GM19463 (cell line): ENCODE data around the gene SESN1.

Experiments
- ATAC-seq: cut with Tn5 transposase; IDR thresholded peaks from one replicate; pipeline ENCODE4 v1.9.1; 2021; ENCODE audit warnings: mild to moderate bottlenecking, moderate library complexity; ENCODE audit not compliant: unreplicated experiment

Gene SESN1

GRCh38 chr6:109062216-109062615 is 32.4 kb downstream of the SESN1 start:
- ATAC-seq, result no peak

DNA sequence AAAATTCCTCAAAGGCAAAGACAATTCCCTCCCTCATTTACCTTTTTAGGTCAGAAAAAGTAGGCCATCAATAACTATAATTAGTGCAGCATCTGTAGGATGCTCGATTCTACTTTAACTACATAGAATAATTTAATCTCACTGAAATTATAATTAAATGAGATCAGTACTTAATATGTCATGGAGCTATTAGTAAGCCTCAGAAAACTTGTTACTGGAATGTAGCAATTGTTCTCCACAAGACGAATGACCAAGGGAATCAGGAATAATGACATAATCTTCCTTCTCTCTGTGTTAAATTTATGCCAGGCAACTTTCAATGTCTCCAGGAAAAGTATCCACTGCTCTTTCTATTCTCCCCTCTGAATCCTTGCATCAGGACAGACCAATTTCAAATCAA is 34.1 kb downstream of the SESN1 start:
- ATAC-seq, result no peak

DNA sequence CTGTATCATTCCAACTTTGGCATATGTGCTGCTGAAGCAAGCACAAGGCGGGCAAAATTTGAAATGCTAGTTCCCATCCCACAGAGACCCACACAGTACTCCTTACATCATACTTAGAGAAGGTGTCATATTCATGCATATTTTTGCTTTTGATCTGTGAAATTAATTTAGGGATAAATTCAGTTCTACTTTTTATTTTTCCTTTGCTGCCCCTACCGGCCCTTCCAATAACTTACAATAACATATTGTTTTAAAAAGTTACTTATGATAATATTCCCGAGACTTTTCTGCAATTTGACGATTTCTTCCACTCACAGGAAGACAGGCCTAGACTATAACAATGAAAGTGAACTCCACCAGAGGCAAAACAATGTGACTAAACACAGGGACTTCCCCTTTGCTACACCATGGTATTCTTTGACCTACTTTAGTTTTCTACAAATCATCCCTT is 35.0 kb downstream of the SESN1 start:
- no peak for ATAC-seq

DNA sequence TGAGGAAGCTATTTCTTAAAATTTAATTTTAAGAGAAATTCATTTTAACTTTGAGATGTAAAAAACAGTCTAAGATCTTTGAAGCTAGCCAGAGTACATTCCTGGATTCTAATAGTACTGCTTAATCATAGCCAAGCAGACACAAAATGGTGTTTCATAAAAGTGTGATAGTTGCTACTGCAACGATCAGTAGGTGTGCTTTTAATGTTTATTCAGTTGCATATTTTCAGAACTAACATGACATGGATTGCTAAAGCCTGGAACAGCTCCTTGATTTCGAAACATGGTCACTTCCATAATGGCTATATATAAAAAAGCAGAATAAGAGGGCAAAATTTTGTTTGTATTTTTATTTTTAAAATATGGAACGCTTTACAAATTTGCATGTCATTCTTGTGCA is 35.5 kb downstream of the SESN1 start:
- ATAC-seq, result no peak

DNA sequence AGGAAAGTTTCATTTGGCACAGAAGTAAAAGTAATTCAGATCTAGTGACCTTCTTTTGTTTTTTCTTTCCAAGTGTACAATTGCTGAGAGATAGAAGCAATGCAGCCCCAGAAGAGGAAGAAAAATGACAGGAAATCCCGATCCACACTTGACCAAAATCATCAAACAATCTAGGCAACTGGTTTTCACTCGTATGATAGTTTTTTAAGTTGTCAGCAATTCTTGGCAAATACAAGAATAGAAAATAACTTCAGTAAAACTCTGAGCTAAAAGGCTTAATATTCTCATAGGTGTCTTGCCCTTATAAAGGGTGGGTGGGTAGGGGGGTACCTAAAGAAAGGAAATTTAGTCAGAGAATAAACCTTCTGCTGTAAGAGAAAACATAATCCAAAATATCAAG is 36.0 kb downstream of the SESN1 start:
- no peak for ATAC-seq

DNA sequence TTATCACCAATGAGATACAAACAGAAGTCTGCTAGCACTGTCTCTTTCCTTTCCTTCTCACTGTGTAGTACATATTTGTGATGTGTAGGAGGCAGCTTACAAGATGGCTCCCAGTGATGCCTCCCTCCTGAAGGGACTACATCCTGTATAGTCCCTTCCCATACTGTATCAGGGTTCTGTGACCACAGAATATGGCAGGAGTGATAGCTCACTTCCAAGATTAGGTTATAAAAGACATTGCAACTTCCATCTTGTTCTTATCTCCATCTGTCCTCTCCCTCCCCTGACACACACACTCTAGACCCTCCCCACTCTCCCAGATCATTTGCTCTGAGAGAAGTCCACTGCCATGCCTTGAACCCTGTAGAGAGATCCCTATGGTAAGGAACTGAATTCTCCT is 38.0 kb downstream of the SESN1 start:
- ATAC-seq, result no peak

GRCh38 chr6:109055771-109056235 is 38.8 kb downstream of the SESN1 start:
- no peak for ATAC-seq

GRCh38 chr6:109053336-109053735 is 41.3 kb downstream of the SESN1 start:
- ATAC-seq, result no peak

GRCh38 chr6:109052852-109053251 is 41.8 kb downstream of the SESN1 start:
- ATAC-seq, result no peak

DNA sequence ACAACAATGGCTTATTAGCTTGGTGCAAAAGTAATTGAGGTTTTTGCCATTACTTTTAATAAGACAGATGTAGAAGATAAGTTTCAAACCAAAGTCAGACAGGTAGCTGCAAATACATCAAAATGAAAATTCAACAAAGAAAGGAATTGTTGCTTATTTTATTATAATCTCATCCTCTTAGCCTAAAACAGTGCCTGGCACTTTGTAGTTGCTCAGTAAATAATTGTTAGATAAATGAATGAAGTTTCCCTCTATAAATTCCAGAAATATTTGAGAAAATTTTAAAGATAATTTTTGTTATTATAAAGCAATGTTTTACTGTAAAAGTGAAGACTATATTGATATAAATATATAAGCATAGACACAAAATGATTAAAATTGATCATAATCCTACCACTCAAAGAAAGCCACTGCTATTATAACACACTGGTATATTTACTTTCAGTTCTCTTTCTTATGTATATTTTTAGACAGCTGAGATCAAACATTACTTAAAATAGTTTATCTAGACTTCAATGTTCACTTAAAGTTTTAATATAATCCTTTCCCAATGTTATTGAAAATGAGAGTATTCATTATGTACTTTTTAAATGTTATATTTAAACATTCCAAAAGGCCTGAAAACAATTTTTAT is 42.5 kb downstream of the SESN1 start:
- no peak for ATAC-seq

- no peak for ATAC-seq
Measured at GRCh38 chr6:109051301-109052017, 43.2 kb downstream of the SESN1 start.

DNA sequence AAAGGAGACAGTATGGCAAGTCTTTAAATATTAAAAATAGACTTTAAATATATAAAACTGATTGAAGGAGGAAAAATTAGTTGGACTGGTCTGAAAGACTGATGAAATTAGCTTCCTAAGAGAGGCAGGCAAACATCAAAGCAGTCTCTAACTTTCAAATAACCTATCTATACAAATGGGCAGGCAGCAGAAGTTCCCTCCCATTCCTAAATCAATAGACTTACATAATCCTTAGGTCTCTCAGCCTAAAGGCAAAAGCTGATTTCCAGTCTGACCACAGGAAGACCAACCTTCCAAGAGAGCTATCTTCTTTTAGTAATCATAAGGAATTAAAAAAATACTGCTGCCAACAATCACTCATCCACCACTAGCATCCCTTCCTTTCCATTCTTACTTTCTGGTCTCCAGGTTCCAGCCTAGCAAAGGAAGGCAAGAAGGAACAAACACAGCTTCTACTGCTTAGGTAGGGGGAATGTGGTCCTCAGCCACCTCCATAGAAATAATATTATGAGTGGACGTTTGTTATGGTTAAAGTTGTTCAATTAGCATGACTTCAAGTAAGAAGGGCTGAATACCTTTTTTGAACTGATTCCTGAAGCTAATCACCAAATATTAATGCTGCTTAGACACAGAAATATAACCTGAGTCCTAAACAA is 44.1 kb downstream of the SESN1 start:
- no peak for ATAC-seq

- no peak for ATAC-seq
Measured at GRCh38 chr6:109050012-109050411, 44.6 kb downstream of the SESN1 start.

GRCh38 chr6:109048670-109049415 is 45.8 kb downstream of the SESN1 start:
- ATAC-seq, result no peak

GRCh38 chr6:109048176-109048575 is 46.5 kb downstream of the SESN1 start:
- ATAC-seq, result no peak

- no peak for ATAC-seq
Measured at GRCh38 chr6:109045493-109045892, 49.2 kb downstream of the SESN1 start.

- no peak for ATAC-seq
Measured at GRCh38 chr6:109039795-109040194, 54.9 kb downstream of the SESN1 start.

- no peak for ATAC-seq
Measured at GRCh38 chr6:109038837-109039398, 55.7 kb downstream of the SESN1 start.

GRCh38 chr6:109036574-109037294 is 57.9 kb downstream of the SESN1 start:
- no peak for ATAC-seq

DNA sequence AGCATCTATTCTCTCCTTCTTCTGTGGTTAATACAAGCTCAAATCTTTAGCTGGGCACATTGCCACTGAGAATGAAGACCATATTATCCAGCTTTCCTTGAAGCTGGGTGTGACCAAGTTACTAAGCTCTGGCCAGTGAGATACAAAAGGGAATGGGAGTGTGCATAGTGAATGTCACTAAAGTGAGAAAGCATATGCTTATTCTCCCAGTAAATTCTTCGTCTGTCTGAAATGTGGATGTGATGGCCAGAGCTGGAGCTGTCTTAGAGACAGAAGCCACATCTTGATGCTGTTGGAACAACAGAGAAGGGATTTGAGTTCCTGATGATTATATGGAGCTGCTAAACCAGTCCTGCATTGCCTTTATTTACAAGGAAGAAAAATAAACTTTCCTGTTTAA is 60.1 kb downstream of the SESN1 start:
- ATAC-seq, result no peak
